HepG2 (cell line): ENCODE results near the gene NUP93. TPM values are rescaled to one million over a fixed set of nuclear protein-coding genes. Genes with fewer than 3 reads are reported as not detected.

Experiments
- CERS6 ChIP-seq: sonication (generic); formaldehyde crosslinking; IDR thresholded peaks from 2 replicates; pipeline ENCODE4 v1.5.0; 2020; ENCODE audit warnings: missing genetic modification reagents
- CREM ChIP-seq, 2 experiments: sonication (generic) in 1 of 2; formaldehyde crosslinking in 1 of 2; IDR thresholded peaks; 2 replicates each; pipeline versions ENCODE4 v1.4.0 to v1.6.1; 2016 to 2020; ENCODE audit warnings: antibody characterized with exemption in 1 of 2, mild to moderate bottlenecking in 1 of 2, missing genetic modification reagents in 1 of 2
- HDAC2 ChIP-seq: sonication (generic); formaldehyde crosslinking; IDR thresholded peaks from 2 replicates; pipeline ENCODE4 v1.4.0; 2020; ENCODE audit warnings: missing genetic modification reagents
- IRF9 ChIP-seq: sonication (generic); formaldehyde crosslinking; IDR thresholded peaks from 2 replicates; pipeline ENCODE4 v1.8.0; 2022; ENCODE audit warnings: missing genetic modification reagents, mild to moderate bottlenecking, borderline replicate concordance
- ISL2 ChIP-seq: sonication (generic); formaldehyde crosslinking; IDR thresholded peaks from 2 replicates; pipeline ENCODE4 v1.5.0; 2020; ENCODE audit warnings: missing genetic modification reagents
- JDP2 ChIP-seq: sonication (generic); formaldehyde crosslinking; IDR thresholded peaks from 2 replicates; pipeline ENCODE4 v1.8.1; 2022; ENCODE audit warnings: missing genetic modification reagents, borderline replicate concordance
- MED13 ChIP-seq: sonication (generic); formaldehyde crosslinking; IDR thresholded peaks from 2 replicates; pipeline ENCODE4 v1.5.0; 2020; ENCODE audit warnings: missing genetic modification reagents
- MXD4 ChIP-seq: IDR thresholded peaks from 2 replicates; pipeline ENCODE4 v1.6.1; 2016; ENCODE audit warnings: mild to moderate bottlenecking, missing biosample characterization, missing genetic modification reagents
- PHF20 ChIP-seq: sonication (generic); formaldehyde crosslinking; IDR thresholded peaks from 2 replicates; pipeline ENCODE4 v1.5.0; 2020; ENCODE audit warnings: mild to moderate bottlenecking, missing genetic modification reagents
- PHF21A ChIP-seq: sonication (generic); formaldehyde crosslinking; IDR thresholded peaks from 2 replicates; pipeline ENCODE4 v1.5.0; 2020; ENCODE audit warnings: mild to moderate bottlenecking, missing genetic modification reagents
- RXRB ChIP-seq: IDR thresholded peaks from 2 replicates; pipeline ENCODE4 v1.6.1; 2016; ENCODE audit warnings: borderline replicate concordance, missing genetic modification reagents, missing compliant biosample characterization
- SALL1 ChIP-seq: sonication (generic); formaldehyde crosslinking; IDR thresholded peaks from 2 replicates; pipeline ENCODE4 v1.8.0; 2022; ENCODE audit warnings: mild to moderate bottlenecking, missing genetic modification reagents
- SMC3 ChIP-seq: IDR thresholded peaks from 2 replicates; pipeline ENCODE4 v1.6.1; 2011; ENCODE audit warnings: low read length, improper control_type of control experiment
- SRSF9 ChIP-seq: fragments of 200-400 bp; formaldehyde crosslinking; IDR thresholded peaks from 2 replicates; pipeline ENCODE4 v1.6.1; 2018; ENCODE audit warnings: borderline replicate concordance, mild to moderate bottlenecking, low read depth, low read length; ENCODE audit not compliant: insufficient read depth, poor library complexity, severe bottlenecking
- XRCC5 ChIP-seq: fragments of 200-400 bp; formaldehyde crosslinking; optimal IDR thresholded peaks from 2 replicates; pipeline ENCODE3; 2017; ENCODE audit warnings: mild to moderate bottlenecking, low read length
- ZBTB7B ChIP-seq: sonication (generic); formaldehyde crosslinking; IDR thresholded peaks from 2 replicates; pipeline ENCODE4 v1.4.0; 2020; ENCODE audit warnings: missing genetic modification reagents
- ZFP62 ChIP-seq: sonication (generic); formaldehyde crosslinking; IDR thresholded peaks from 2 replicates; pipeline ENCODE4 v1.4.0; 2020; ENCODE audit warnings: missing genetic modification reagents
- ZFP90 ChIP-seq: sonication (generic); formaldehyde crosslinking; IDR thresholded peaks from 2 replicates; pipeline ENCODE4 v1.8.0; 2022; ENCODE audit warnings: missing genetic modification reagents, mild to moderate bottlenecking, inconsistent platforms, borderline replicate concordance
- ZKSCAN8 ChIP-seq: IDR thresholded peaks from 2 replicates; pipeline ENCODE4 v1.6.1; 2016; ENCODE audit warnings: borderline replicate concordance, missing genetic modification reagents, missing compliant biosample characterization
- ZNF296 ChIP-seq: sonication (generic); formaldehyde crosslinking; conservative IDR thresholded peaks from 2 replicates; pipeline ENCODE4 v1.5.0; 2020; ENCODE audit warnings: mild to moderate bottlenecking, missing genetic modification reagents
- ZNF629 ChIP-seq: sonication (generic); formaldehyde crosslinking; conservative IDR thresholded peaks from 2 replicates; pipeline ENCODE4 v1.5.0; 2020; ENCODE audit warnings: missing genetic modification reagents
- ZNF704 ChIP-seq: sonication (generic); formaldehyde crosslinking; IDR thresholded peaks from 2 replicates; pipeline ENCODE4 v1.8.1; 2023; ENCODE audit warnings: mild to moderate bottlenecking, inconsistent platforms, moderate library complexity, missing genetic modification reagents, borderline replicate concordance
- ZSCAN20 ChIP-seq: sonication (generic); formaldehyde crosslinking; IDR thresholded peaks from 2 replicates; pipeline ENCODE4 v1.4.0; 2020; ENCODE audit warnings: missing genetic modification reagents, mild to moderate bottlenecking, borderline replicate concordance
- ZXDC ChIP-seq: sonication (generic); formaldehyde crosslinking; IDR thresholded peaks from 2 replicates; pipeline ENCODE4 v1.5.0; 2020; ENCODE audit warnings: mild to moderate bottlenecking, missing genetic modification reagents
- polyA plus RNA-seq, 8 experiments: library from polyadenylated mRNA; depleted of rRNA in 3 of 8; stranded (reverse) in 7 of 8; unstranded in 1 of 8; fragments of >200 nt; fragmentation: Illumina TruSeq in 4 of 8; extraction: Trizol in 4 of 8; gene quantifications; 2 replicates each; pipeline versions ENCODE4 v1.2.1 to v1.2.3, GENCODE V29; 2011 to 2016; ENCODE audit warnings: low read depth in 4 of 8, missing spikeins in 1 of 8, mixed read lengths in 1 of 8; ENCODE audit not compliant: insufficient read depth in 1 of 8
- total RNA-seq, 5 experiments: library from RNA; depleted of rRNA; stranded (reverse); fragments of >200 nt; fragmentation: Illumina TruSeq; extraction: Trizol; gene quantifications; 2 replicates each; pipeline ENCODE4 v1.2.3, GENCODE V29; 2016; ENCODE audit warnings: low read depth in 1 of 5

Gene NUP93
- total and polyA plus RNA-seq, 2 of the 13 experiments (the other 11 are each of a cell fraction or from before 2014, with no cell fraction given): 58.5 to 140 TPM

DNA sequence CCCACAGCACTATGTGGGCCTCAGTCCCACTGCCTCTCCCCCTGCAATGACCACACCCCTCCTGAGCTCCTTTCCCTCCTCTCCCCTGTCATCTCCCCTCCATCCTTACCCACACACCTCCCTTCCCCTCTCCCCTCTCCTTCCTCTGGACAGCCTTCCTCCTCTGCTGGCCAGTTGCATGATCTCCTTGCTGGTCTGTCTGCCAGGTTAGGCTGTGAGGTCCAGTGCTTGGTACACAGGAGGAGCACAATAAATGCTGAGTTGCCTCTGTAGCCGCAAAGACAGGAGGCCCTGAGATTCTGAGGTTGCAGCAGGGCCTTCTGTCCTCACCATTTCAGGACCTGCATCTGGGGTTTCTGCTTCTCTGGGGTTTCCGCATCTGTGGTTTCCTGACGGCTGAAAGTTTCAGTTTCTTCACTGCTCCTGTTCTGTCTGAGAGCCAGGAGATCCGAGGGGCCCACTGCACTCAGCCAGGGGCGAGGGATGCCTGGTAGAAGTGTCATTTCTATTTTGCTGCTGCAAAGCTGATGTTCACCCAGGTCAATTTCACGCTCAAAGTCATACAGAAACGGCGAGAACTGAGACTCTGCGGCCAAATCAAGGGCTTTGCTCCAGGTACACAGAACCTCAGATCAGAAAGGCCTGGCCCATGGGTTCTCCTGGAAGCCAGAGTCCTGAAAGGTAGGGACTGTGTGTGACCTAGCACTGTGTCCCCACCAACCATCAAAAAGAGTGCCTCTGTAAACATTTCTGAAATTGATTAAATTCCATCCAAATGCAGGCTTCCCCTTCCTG lies 130.5 kb downstream of the NUP93 start (continued):
- TF ChIP-seq CERS6 (CRISPR knock-in tag) (no peak), ZFP90 (0 out of 2 replicates have a peak, but pooled peaks have one; percentile 61), ZNF296 (CRISPR knock-in tag) (0 out of 2 replicates have a peak, but pooled peaks have one; percentile 42), MXD4 (CRISPR knock-in tag) (no peak), SRSF9 (no peak), ZBTB7B (CRISPR knock-in tag) (no peak), ISL2 (0 out of 2 replicates have a peak, but pooled peaks have one; percentile 37), RXRB (CRISPR knock-in tag) (no peak; the same call in 1 of the 2 replicates), ZKSCAN8 (CRISPR knock-in tag) (peak; percentile 98), SALL1 (CRISPR knock-in tag) (0 out of 2 replicates have a peak, but pooled peaks have one; percentile 5), SMC3 (no peak), ZXDC (CRISPR knock-in tag) (0 out of 2 replicates have a peak, but pooled peaks have one; percentile 57), IRF9 (no peak), ZSCAN20 (CRISPR knock-in tag) (0 out of 2 replicates have a peak, but pooled peaks have one; percentile 39), PHF20 (CRISPR knock-in tag) (peak; percentile 22; the same call in 1 of the 2 replicates), HDAC2 (CRISPR knock-in tag) (no peak), ZFP62 (no peak), XRCC5 (no peak), JDP2 (CRISPR knock-in tag) (no peak), CREM (IDR thresholded peaks at IDR 0.05) (no peak), CREM (CRISPR knock-in tag; IDR thresholded peaks at IDR 0.05) (no peak), ZNF629 (CRISPR knock-in tag) (0 out of 2 replicates have a peak, but pooled peaks have one; percentile 10), MED13 (CRISPR knock-in tag) (no peak), ZNF704 (CRISPR knock-in tag) (no peak), PHF21A (CRISPR knock-in tag) (peak; percentile 38; the same call in 1 of the 2 replicates)
